Measurements from ENCODE around the gene SOHLH1. TPM values are rescaled to one million over a fixed set of nuclear protein-coding genes. Genes with fewer than 3 reads are reported as not detected.

The SOHLH1 gene
- total and polyA plus RNA-seq, 2 experiments from 2014 or later, result not detected

DNA sequence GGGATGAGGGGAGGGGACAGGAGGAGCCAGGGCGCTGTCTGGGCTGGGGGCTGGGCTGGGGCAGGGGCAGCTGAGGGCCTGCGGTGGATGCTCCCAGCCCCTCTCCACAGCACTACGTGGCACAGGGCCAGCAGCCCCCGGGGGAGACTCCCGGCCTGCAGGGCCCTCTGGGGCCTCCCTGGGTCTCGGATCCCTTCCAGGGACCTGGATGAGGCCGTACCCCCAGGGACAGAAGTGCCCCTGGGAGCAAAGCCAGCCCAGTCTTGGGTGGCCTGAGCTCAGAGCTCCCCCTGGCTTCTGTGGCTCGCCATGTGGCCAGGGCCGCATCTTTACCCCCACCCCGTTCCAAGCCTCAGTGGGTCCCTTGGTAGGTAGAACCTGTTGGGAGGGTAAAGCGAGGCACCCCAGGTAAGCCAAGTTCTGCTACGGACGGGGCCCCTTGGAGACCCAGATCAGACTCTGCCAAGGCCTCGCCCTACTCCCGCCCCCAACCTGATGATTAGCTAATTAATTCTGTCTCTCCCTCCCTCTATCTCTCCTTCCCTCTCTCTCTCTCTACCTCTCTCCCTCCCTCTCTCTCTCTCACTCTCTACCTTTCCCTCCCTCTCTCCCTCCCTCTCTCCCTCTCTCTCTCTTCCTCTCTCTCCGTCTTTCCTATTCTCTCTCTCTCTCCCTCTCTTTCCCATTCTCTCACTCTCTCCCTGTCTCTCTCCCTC is 27.0 kb upstream of the SOHLH1 start:
- WGBS, 2 experiments (ENCODE audit: low coverage in 1 of 2, low lambda C conversion rate in 2 of 2, missing lambda C conversion rate in 2 of 2), result 49 to 51% methylated on average over 8 to 14 of the region's 16 CpGs
- peaks cover 28% of the 10 kb centered on the region for H3K27me3 ChIP-seq (replicated peaks; ENCODE audit: insufficient read depth)

DNA sequence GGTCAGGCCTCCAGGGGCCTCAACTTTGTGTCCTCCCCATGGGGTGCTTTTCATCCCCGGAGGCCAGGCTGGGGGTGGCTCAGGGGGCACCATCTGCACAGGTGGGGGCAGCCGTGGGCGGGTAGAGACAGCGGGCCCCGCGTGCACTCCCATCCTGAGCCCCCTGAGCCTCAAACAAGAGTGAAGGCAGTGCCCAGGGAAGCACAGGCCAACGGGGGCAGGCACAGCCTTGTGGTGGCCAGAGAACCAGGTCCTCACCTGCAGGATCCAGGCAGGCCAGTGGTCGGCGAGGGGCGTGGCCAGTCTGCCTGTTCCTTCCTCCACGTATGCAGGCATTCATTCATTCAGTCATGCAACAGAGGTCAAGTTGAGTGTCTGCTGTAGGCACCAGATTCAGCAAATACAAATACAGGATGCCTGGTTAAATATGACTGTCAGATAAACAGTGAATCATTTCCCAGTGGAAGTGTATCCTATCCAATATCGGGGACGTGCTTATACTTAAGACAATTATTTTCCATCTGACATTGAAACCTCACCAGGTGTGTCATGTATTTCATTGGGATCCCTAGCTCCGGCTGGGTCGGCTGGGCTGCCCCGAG is 25.0 kb upstream of the SOHLH1 start:
- H3K4me1 ChIP-seq (ENCODE audit: insufficient read depth), result no peaks in the 10 kb centered on the region
- H3K27ac ChIP-seq, result no peak overlapping the region
- H3K79me2 ChIP-seq (ENCODE audit: insufficient read depth), result no peaks in the 10 kb centered on the region
- no peaks in the 10 kb centered on the region for H3K9me2 ChIP-seq (ENCODE audit: insufficient read depth)
- no peak for DNase-seq
- H3K36me3 ChIP-seq (ENCODE audit: low read depth), result no peaks in the 10 kb centered on the region
- no peaks in the 10 kb centered on the region for H3F3A ChIP-seq (ENCODE audit: insufficient read depth)
- 35 to 55% methylated on average over 10 to 15 of the region's 16 CpGs for WGBS, 2 experiments (ENCODE audit: low coverage in 1 of 2, low lambda C conversion rate in 2 of 2, missing lambda C conversion rate in 2 of 2)
- TF ChIP-seq EZH2 (IDR thresholded peaks at IDR 0.05; ENCODE audit: insufficient read depth, poor library complexity, severe bottlenecking), result no peak
- in situ Hi-C loops (cut with MboI), result no loop called here
- no peaks in the 10 kb centered on the region for H3K9me3 ChIP-seq (ENCODE audit: low read depth)
- no peak overlapping the region for H3K4me3 ChIP-seq
- H3K9ac ChIP-seq, result no peak overlapping the region
- H3K4me2 ChIP-seq (ENCODE audit: unreplicated experiment), result no peak overlapping the region
- no peak overlapping the region for H2AFZ ChIP-seq
- peaks cover 22% of the 10 kb centered on the region for H3K27me3 ChIP-seq (replicated peaks; ENCODE audit: insufficient read depth)
- H4K20me1 ChIP-seq (ENCODE audit: insufficient read depth), result no peaks in the 10 kb centered on the region

More for the DNA sequence above, 27.0 kb upstream of the SOHLH1 start:
- TF ChIP-seq EZH2 (IDR thresholded peaks at IDR 0.05; ENCODE audit: insufficient read depth, poor library complexity, severe bottlenecking), result no peak
- no peak for TF ChIP-seq EZH2phosphoT487 (IDR thresholded peaks at IDR 0.05; ENCODE audit: insufficient read depth, low read depth)
- H3K27ac ChIP-seq, result no peak overlapping the region
- no peaks in the 10 kb centered on the region for H3K9me3 ChIP-seq (ENCODE audit: low read depth)
- no peaks in the 10 kb centered on the region for H3K9me2 ChIP-seq (ENCODE audit: insufficient read depth)
- no peak overlapping the region for H2AFZ ChIP-seq
- no peak for DNase-seq
- no peak overlapping the region for H3K4me2 ChIP-seq (ENCODE audit: unreplicated experiment)
- H3K4me3 ChIP-seq, result no peak overlapping the region
- no peaks in the 10 kb centered on the region for H3K36me3 ChIP-seq (ENCODE audit: low read depth)
- H3K79me2 ChIP-seq (ENCODE audit: insufficient read depth), result no peaks in the 10 kb centered on the region
- no peaks in the 10 kb centered on the region for H3K4me1 ChIP-seq (ENCODE audit: insufficient read depth)
- no peak overlapping the region for H3K9ac ChIP-seq
- H3F3A ChIP-seq (ENCODE audit: insufficient read depth), result no peaks in the 10 kb centered on the region
- H4K20me1 ChIP-seq (ENCODE audit: insufficient read depth), result no peaks in the 10 kb centered on the region
- in situ Hi-C loops (cut with MboI), result no loop called here

DNA sequence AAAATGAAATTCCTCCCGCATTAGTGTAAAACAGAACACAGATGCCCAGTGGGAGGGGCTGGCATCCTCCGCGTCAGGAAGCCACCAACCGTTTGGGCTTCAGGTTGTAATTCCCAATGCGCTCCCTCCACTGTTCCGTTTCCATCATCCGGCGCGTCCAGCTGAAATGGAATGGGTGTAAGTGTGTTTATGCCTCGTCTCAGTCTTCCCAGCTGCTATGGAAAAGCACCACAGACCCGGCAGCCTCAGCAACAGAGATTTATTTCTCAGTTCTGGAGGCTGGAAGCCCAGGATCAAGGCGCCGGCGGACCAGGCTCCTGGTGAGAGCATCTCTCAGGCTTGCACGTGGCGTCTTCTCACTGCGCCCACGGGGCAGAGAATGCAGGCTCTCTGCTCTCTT is 23.1 kb upstream of the SOHLH1 start:
- H3K9me2 ChIP-seq (ENCODE audit: insufficient read depth), result no peaks in the 10 kb centered on the region
- peak; percentile 30 for DNase-seq
- 40 to 41% methylated on average over 18 of the region's 18 CpGs for WGBS, 2 experiments (ENCODE audit: low coverage in 1 of 2, low lambda C conversion rate in 2 of 2, missing lambda C conversion rate in 2 of 2)

DNA sequence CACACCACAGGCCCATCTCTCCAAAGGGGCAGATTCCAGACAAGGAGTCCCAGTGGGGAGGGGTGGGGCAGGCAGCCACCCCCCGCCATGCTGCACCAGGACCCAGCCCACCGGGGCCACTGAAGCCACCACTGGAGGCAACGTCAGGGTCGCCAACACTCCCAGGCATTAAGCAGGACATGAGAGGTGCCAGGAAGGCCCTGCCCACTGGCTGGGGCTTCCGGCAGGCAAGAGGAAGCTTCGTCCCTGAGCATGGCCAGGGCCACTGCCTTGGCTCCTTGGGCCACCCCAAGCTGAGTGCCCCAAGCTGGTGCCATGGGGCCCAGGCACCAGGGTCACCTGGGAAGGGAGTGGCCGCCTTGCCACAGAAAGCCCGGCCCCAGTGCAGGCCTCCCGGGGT is 20.2 kb upstream of the SOHLH1 start:
- no peak for DNase-seq
- Histone ChIP-seq H3K36me3 (ENCODE audit: low read depth) (no peaks in the 10 kb centered on the region), H3K9me2 (ENCODE audit: insufficient read depth) (no peaks in the 10 kb centered on the region), H3K9ac (no peak overlapping the region), H3K9me3 (ENCODE audit: low read depth) (no peaks in the 10 kb centered on the region), H3K4me1 (ENCODE audit: insufficient read depth) (no peaks in the 10 kb centered on the region), H3K4me3 (no peak overlapping the region), H3K4me2 (ENCODE audit: unreplicated experiment) (no peak overlapping the region), H3F3A (ENCODE audit: insufficient read depth) (no peaks in the 10 kb centered on the region), H2AFZ (no peak overlapping the region), H3K27ac (no peak overlapping the region), H4K20me1 (ENCODE audit: insufficient read depth) (no peaks in the 10 kb centered on the region), H3K27me3 (replicated peaks; ENCODE audit: insufficient read depth) (peaks cover 10% of the 10 kb centered on the region; the same call in 1 of the 2 replicates), H3K79me2 (ENCODE audit: insufficient read depth) (no peaks in the 10 kb centered on the region)
- in situ Hi-C loops (cut with MboI), result no loop called here
- TF ChIP-seq EZH2 (IDR thresholded peaks at IDR 0.05; ENCODE audit: insufficient read depth, poor library complexity, severe bottlenecking) (no peak), EZH2phosphoT487 (IDR thresholded peaks at IDR 0.05; ENCODE audit: insufficient read depth, low read depth) (no peak)
- 51 to 58% methylated on average over 9 of the region's 9 CpGs for WGBS, 2 experiments (ENCODE audit: low coverage in 1 of 2, low lambda C conversion rate in 2 of 2, missing lambda C conversion rate in 2 of 2)

More for the DNA sequence above, 23.1 kb upstream of the SOHLH1 start:
- in situ Hi-C loops (cut with MboI), result no loop called here
- peaks cover 3% of the 10 kb centered on the region for H3K27me3 ChIP-seq (replicated peaks; ENCODE audit: insufficient read depth)
- no peak overlapping the region for H3K9ac ChIP-seq
- no peaks in the 10 kb centered on the region for H3K36me3 ChIP-seq (ENCODE audit: low read depth)
- no peak for TF ChIP-seq EZH2 (IDR thresholded peaks at IDR 0.05; ENCODE audit: insufficient read depth, poor library complexity, severe bottlenecking)
- TF ChIP-seq EZH2phosphoT487 (IDR thresholded peaks at IDR 0.05; ENCODE audit: insufficient read depth, low read depth), result no peak
- no peaks in the 10 kb centered on the region for H3K79me2 ChIP-seq (ENCODE audit: insufficient read depth)
- no peaks in the 10 kb centered on the region for H3K9me3 ChIP-seq (ENCODE audit: low read depth)
- no peak overlapping the region for H3K27ac ChIP-seq
- no peaks in the 10 kb centered on the region for H3F3A ChIP-seq (ENCODE audit: insufficient read depth)
- H3K4me1 ChIP-seq (ENCODE audit: insufficient read depth), result no peaks in the 10 kb centered on the region
- no peak overlapping the region for H3K4me3 ChIP-seq
- no peaks in the 10 kb centered on the region for H4K20me1 ChIP-seq (ENCODE audit: insufficient read depth)
- H2AFZ ChIP-seq, result no peak overlapping the region
- H3K4me2 ChIP-seq (ENCODE audit: unreplicated experiment), result no peak overlapping the region

All from GM23248 (cell line).